Gastrocnemius medialis (tissue), 4 donors: ENCODE data around the gene AP5S1.

ENCODE experiments used
- POLR2A ChIP-seq, 2 donors: fragments of 450-650 bp; IDR thresholded peaks; one replicate each; pipeline ENCODE4 v1.6.1; 2017; ENCODE audit warnings: antibody characterized with exemption in 2 of 2, mild to moderate bottlenecking in 2 of 2, moderate library complexity in 2 of 2
- TF ChIP-seq, protein P1 (sequence below), 5 experiments: fragments of 450-650 bp in 3 of 5; fragments of 200-600 bp in 2 of 5; sonication (generic) in 2 of 5; IDR thresholded peaks in 4 of 5; conservative IDR thresholded peaks in 1 of 5; 1 replicate in 4 of 5; 2 replicates in 1 of 5; pipeline ENCODE4 v1.5.1; 2016 to 2019; ENCODE audit warnings: antibody characterized with exemption in 5 of 5, mild to moderate bottlenecking in 3 of 5, moderate library complexity in 3 of 5

DNA sequence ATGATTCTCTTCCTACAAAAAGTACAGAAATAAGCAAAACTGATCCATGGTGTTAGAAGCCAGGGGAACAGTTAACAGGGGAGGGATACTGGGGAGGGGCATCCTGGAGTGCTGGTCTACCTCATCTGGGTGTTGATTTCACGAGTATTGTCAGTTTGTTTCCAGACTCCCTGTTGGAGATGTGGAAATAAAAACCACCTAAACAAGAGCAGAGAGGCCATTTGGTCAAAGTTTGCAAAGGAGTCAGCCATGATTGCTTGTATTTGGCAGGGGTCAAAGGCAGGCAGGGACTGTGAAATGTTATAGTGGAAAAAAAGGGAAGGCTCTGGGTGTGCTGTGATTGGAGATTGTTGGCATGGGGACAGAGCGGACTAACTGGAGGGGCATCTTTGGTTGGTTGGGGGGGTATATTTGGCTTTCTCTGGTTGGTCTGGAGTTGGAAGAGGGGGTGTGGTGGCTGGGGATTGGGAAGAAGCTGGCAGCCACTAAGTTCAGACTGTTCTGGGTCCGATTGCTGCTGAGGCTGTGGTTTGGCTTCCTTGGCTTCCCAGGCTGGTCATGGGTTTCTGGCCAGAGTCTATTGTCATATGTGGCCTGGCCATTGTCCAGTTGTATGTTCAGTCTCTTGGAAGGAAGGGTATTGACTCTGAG is 54.0 kb downstream of the AP5S1 start:
- TF ChIP-seq, protein P1, sequence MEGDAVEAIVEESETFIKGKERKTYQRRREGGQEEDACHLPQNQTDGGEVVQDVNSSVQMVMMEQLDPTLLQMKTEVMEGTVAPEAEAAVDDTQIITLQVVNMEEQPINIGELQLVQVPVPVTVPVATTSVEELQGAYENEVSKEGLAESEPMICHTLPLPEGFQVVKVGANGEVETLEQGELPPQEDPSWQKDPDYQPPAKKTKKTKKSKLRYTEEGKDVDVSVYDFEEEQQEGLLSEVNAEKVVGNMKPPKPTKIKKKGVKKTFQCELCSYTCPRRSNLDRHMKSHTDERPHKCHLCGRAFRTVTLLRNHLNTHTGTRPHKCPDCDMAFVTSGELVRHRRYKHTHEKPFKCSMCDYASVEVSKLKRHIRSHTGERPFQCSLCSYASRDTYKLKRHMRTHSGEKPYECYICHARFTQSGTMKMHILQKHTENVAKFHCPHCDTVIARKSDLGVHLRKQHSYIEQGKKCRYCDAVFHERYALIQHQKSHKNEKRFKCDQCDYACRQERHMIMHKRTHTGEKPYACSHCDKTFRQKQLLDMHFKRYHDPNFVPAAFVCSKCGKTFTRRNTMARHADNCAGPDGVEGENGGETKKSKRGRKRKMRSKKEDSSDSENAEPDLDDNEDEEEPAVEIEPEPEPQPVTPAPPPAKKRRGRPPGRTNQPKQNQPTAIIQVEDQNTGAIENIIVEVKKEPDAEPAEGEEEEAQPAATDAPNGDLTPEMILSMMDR (IDR thresholded peaks at IDR 0.05 in 4 of 5, conservative IDR thresholded peaks at IDR 0.05 in 1 of 5), result no peak
- TF ChIP-seq POLR2A (IDR thresholded peaks at IDR 0.05), result no peak
